IPS-18c (cell line): Measurements from ENCODE around the gene ANKRD9.
"Not testable (repeated sequence)": the region's sequence is repeated elsewhere in the genome, so short reads cannot be mapped to it uniquely, and the experiment has no call there.

Experiments
- H3K4me3 ChIP-seq: 2 replicates; pipeline ENCODE4 v1.7.0; 2013; ENCODE audit warnings: low read depth, mild to moderate bottlenecking, low read length, moderate library complexity; ENCODE audit not compliant: insufficient read depth
- H3K9me3 ChIP-seq: one replicate; pipeline ENCODE4 v1.6.1; 2013; ENCODE audit warnings: mild to moderate bottlenecking, low read length, moderate library complexity; ENCODE audit not compliant: control insufficient read depth, insufficient read depth

Gene ANKRD9

GRCh38 chr14:102509746-102510615, at the start of gene ANKRD9:
Gene ANKRD9, minus strand, starts transcription at chr14:102509776. Its CDS starts 1,887 bp downstream, at chr14:102507889.
- H3K4me3 ChIP-seq, result peak within 1 kb of the TSS; percentile 84
- no peaks in the 10 kb centered on the region for H3K9me3 ChIP-seq

GRCh38 chr14:102558556-102558955, 49.0 kb upstream of the ANKRD9 start:
- H3K9me3 ChIP-seq, result peaks cover 2% of the 10 kb centered on the region

GRCh38 chr14:102557434-102558226, 48.1 kb upstream of the ANKRD9 start:
- Histone ChIP-seq H3K9me3 (no peaks in the 10 kb centered on the region), H3K4me3 (no peak overlapping the region)

More at GRCh38 chr14:102558556-102558955, 49.0 kb upstream of the ANKRD9 start:
- H3K4me3 ChIP-seq, result no peak overlapping the region

- Histone ChIP-seq H3K9me3 (no peaks in the 10 kb centered on the region), H3K4me3 (no peak overlapping the region)
Observed at GRCh38 chr14:102556098-102556677, 46.6 kb upstream of the ANKRD9 start.

GRCh38 chr14:102554821-102555819, 45.5 kb upstream of the ANKRD9 start:
- H3K4me3 ChIP-seq, result peak overlapping the region; percentile 68
- H3K9me3 ChIP-seq, result no peaks in the 10 kb centered on the region

GRCh38 chr14:102551995-102552705, 42.6 kb upstream of the ANKRD9 start:
- Histone ChIP-seq H3K4me3 (no peak overlapping the region), H3K9me3 (no peaks in the 10 kb centered on the region)

- H3K4me3 ChIP-seq, H3K9me3 ChIP-seq: not testable (repeated sequence)
Observed at GRCh38 chr14:102550927-102551401, 41.4 kb upstream of the ANKRD9 start.

GRCh38 chr14:102548616-102549240, 39.2 kb upstream of the ANKRD9 start:
- H3K9me3 ChIP-seq, result no peaks in the 10 kb centered on the region
- no peak overlapping the region for H3K4me3 ChIP-seq

- Histone ChIP-seq H3K9me3 (no peaks in the 10 kb centered on the region), H3K4me3 (peak overlapping the region; percentile 47; the same call in 1 of the 2 replicates)
Observed at GRCh38 chr14:102545461-102546265, 36.1 kb upstream of the ANKRD9 start.

- H3K4me3 ChIP-seq, result peak overlapping the region; percentile 47; the same call in 1 of the 2 replicates
- H3K9me3 ChIP-seq, result no peaks in the 10 kb centered on the region
Observed at GRCh38 chr14:102544747-102545460, 35.3 kb upstream of the ANKRD9 start.

- no peaks in the 10 kb centered on the region for H3K9me3 ChIP-seq
- H3K4me3 ChIP-seq, result peak overlapping the region; percentile 24; the same call in 1 of the 2 replicates
Observed at GRCh38 chr14:102544046-102544746, 34.6 kb upstream of the ANKRD9 start.

- no peak overlapping the region for H3K4me3 ChIP-seq
- H3K9me3 ChIP-seq, result no peaks in the 10 kb centered on the region
Observed at GRCh38 chr14:102541771-102542170, 32.2 kb upstream of the ANKRD9 start.

GRCh38 chr14:102541029-102541491, 31.5 kb upstream of the ANKRD9 start:
- not testable (repeated sequence) for H3K4me3 ChIP-seq

More at GRCh38 chr14:102541029-102541491, 31.5 kb upstream of the ANKRD9 start:
- not testable (repeated sequence) for H3K9me3 ChIP-seq
